Esophagus muscularis mucosa (tissue), 3 donors: Measurements from ENCODE around the gene ERBIN.

Experiments used
- CTCF ChIP-seq, 3 experiments: fragments of 200-600 bp in 2 of 3; fragments of 450-650 bp in 1 of 3; sonication (generic) in 2 of 3; IDR thresholded peaks; one replicate each; pipeline ENCODE4 v1.5.1; 2017 to 2019; ENCODE audit warnings: antibody characterized with exemption in 3 of 3, mild to moderate bottlenecking in 2 of 3, moderate library complexity in 1 of 3
- POLR2A ChIP-seq: fragments of 450-650 bp; IDR thresholded peaks from one replicate; pipeline ENCODE4 v1.6.1; 2017; ENCODE audit warnings: antibody characterized with exemption, moderate library complexity, mild to moderate bottlenecking, low read depth

- TF ChIP-seq CTCF (IDR thresholded peaks at IDR 0.05) (no peak), POLR2A (no peak)
These were observed 21.9 kb downstream of the ERBIN start for GRCh38 chr5:65948115-65948747.
